ENCODE measurements around the gene NOD2.

DNA sequence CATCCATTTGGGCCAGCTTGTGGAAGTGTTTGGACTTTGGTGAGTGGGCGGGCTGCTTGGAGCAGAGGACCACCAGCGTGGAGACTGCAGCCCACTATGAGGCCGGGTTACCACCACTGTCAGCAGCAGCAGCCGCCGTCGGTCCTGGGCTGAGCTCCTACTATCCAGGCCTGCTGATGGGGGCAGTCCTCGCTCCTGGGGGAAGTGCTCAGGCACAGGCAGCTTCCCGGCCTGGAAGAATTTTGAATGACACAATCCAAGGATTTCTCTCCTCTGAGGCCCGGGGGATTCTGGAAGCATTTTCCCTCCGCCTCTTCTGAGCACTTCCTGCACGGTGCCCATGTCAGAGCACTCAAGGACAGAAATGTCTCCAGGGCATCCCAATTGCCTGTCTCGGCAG lies 5.3 kb upstream of the NOD2 start:
- TF ChIP-seq, protein P1, sequence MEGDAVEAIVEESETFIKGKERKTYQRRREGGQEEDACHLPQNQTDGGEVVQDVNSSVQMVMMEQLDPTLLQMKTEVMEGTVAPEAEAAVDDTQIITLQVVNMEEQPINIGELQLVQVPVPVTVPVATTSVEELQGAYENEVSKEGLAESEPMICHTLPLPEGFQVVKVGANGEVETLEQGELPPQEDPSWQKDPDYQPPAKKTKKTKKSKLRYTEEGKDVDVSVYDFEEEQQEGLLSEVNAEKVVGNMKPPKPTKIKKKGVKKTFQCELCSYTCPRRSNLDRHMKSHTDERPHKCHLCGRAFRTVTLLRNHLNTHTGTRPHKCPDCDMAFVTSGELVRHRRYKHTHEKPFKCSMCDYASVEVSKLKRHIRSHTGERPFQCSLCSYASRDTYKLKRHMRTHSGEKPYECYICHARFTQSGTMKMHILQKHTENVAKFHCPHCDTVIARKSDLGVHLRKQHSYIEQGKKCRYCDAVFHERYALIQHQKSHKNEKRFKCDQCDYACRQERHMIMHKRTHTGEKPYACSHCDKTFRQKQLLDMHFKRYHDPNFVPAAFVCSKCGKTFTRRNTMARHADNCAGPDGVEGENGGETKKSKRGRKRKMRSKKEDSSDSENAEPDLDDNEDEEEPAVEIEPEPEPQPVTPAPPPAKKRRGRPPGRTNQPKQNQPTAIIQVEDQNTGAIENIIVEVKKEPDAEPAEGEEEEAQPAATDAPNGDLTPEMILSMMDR (IDR thresholded peaks at IDR 0.05): no peak
- TF ChIP-seq EZH2 (IDR thresholded peaks at IDR 0.05) (no peak), EZH2phosphoT487 (IDR thresholded peaks at IDR 0.05) (no peak)

All from neural progenitor cell (in vitro differentiated cells).